Loucy (cell line): ENCODE results near the gene SIK3.

ENCODE experiments used
- EZH2phosphoT487 ChIP-seq: fragments of 200-600 bp; IDR thresholded peaks from 2 replicates; pipeline ENCODE4 v1.6.1; 2018; ENCODE audit warnings: antibody characterized with exemption, mild to moderate bottlenecking, moderate library complexity, borderline replicate concordance
- TF ChIP-seq, protein P1 (sequence below): fragments of 200-600 bp; sonication (generic); conservative IDR thresholded peaks from 2 replicates; pipeline ENCODE4 v1.5.1; 2014; ENCODE audit warnings: mild to moderate bottlenecking, antibody characterized with exemption, low read length

DNA sequence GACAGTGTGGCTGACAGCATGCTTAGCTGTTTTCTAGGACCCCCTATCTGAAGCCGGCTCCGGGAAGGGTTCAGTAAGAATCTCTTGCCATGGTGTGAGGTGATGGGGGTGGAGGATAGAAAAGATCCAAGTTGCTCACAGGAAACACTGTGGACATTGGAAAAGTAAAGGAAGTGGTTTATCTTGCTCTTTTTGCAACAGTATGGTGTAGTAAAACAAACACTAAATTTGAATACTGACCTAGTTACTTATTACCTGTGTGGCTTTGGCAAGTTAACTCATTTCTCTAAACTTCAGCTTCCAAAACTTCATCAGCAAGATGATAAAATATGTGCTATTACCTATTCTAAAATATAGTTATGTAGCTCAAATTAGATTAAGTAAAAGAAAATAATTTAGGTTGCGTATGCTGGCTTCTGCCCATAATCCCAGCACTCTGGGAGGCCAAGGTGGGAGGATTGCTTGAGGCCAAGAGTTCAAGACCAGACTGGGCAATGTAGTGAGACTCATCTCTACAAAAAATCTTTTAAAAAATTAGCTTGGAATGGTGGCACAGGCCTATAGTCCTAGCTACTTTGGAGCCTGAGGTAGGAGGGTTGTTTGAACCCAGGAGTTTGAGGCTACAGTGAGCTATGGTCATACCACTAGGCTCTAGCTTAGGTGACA is 209.2 kb downstream of the SIK3 start:
- TF ChIP-seq, protein P1, sequence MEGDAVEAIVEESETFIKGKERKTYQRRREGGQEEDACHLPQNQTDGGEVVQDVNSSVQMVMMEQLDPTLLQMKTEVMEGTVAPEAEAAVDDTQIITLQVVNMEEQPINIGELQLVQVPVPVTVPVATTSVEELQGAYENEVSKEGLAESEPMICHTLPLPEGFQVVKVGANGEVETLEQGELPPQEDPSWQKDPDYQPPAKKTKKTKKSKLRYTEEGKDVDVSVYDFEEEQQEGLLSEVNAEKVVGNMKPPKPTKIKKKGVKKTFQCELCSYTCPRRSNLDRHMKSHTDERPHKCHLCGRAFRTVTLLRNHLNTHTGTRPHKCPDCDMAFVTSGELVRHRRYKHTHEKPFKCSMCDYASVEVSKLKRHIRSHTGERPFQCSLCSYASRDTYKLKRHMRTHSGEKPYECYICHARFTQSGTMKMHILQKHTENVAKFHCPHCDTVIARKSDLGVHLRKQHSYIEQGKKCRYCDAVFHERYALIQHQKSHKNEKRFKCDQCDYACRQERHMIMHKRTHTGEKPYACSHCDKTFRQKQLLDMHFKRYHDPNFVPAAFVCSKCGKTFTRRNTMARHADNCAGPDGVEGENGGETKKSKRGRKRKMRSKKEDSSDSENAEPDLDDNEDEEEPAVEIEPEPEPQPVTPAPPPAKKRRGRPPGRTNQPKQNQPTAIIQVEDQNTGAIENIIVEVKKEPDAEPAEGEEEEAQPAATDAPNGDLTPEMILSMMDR, result no peak
- TF ChIP-seq EZH2phosphoT487, result no peak
